ENCODE data around the gene DCC. TPM values are rescaled to one million over a fixed set of nuclear protein-coding genes. Genes with fewer than 3 reads are reported as not detected.

DCC gene
- total RNA-seq, 1 experiment from 2014 or later: not detected

GRCh38 chr18:52766002-52766545 is 426.1 kb downstream of the DCC start:
- H3K79me2 ChIP-seq (ENCODE audit: insufficient read depth, low read length): no peaks in the 10 kb centered on the region
- no peaks in the 10 kb centered on the region for H3K9me2 ChIP-seq (ENCODE audit: insufficient read depth)
- no peak overlapping the region for H3K4me3 ChIP-seq (replicated peaks in 1 of 2; ENCODE audit: low read depth in 1 of 2, low read length in 2 of 2)
- no TSS peak for BruUV-seq (replicated peaks)
- ATAC-seq (no peak), DNase-seq (ENCODE audit: low read depth, low spot score) (no peak)
- no peak overlapping the region for H2AFZ ChIP-seq (ENCODE audit: low read depth, low read length, poor library complexity, severe bottlenecking)
- peaks cover 3 to 5% of the 10 kb centered on the region in 2 experiments; a peak in 2 of 4 replicates for H3K9me3 ChIP-seq (ENCODE audit: control insufficient read depth in 1 of 2, insufficient read depth in 1 of 2, low read depth in 1 of 2, low read length in 2 of 2)
- RAD21 ChIA-PET (ENCODE audit: low non-redundant PET in 1 of 2, low total read pairs in 2 of 2, uncharacterized antibody in 2 of 2, unreplicated experiment in 2 of 2): no interaction called here
- no peak overlapping the region for H3K4me2 ChIP-seq (ENCODE audit: low read length)
- H4K20me1 ChIP-seq (ENCODE audit: insufficient read depth): no peaks in the 10 kb centered on the region
- TF ChIP-seq ELF1 (IDR thresholded peaks at IDR 0.05; ENCODE audit: borderline replicate concordance, low read depth): no peak
- TF ChIP-seq EZH2 (IDR thresholded peaks at IDR 0.05): no peak
- TF ChIP-seq ZNF274 (IDR thresholded peaks at IDR 0.05; ENCODE audit: low read depth, low read length): no peak
- no peak for TF ChIP-seq YY1 (IDR thresholded peaks at IDR 0.05; ENCODE audit: extremely low read depth, insufficient replicate concordance, low read depth, low read length)
- TF ChIP-seq ZFX (IDR thresholded peaks at IDR 0.05): no peak
- H3K4me1 ChIP-seq (ENCODE audit: control insufficient read depth in 1 of 2, insufficient read depth in 2 of 2, low read length in 2 of 2): no peaks in the 10 kb centered on the region
- H3K27ac ChIP-seq (ENCODE audit: low read depth, low read length): no peak overlapping the region
- H3K36me3 ChIP-seq (ENCODE audit: control insufficient read depth in 1 of 2, insufficient read depth in 2 of 2, low read length in 2 of 2): no peaks in the 10 kb centered on the region
- POLR2A ChIA-PET: no interaction called here
- H3K9ac ChIP-seq (ENCODE audit: low read length): no peak overlapping the region
- no peaks in the 10 kb centered on the region for H3K27me3 ChIP-seq (ENCODE audit: insufficient read depth, low read length)
- CTCF ChIA-PET: no interaction called here
- intact Hi-C loops (cut with micrococcal nuclease): no loop called here

- no peak overlapping the region for H3K9ac ChIP-seq (ENCODE audit: low read length)
- no peak overlapping the region for H3K27ac ChIP-seq (ENCODE audit: low read depth, low read length)
- intact Hi-C loops (cut with micrococcal nuclease): no loop called here
- no TSS peak for BruUV-seq (replicated peaks)
- ChIA-PET RAD21 (ENCODE audit: low non-redundant PET in 1 of 2, low total read pairs in 2 of 2, uncharacterized antibody in 2 of 2, unreplicated experiment in 2 of 2) (no interaction called here), POLR2A (no interaction called here), CTCF (no interaction called here)
- H2AFZ ChIP-seq (ENCODE audit: low read depth, low read length, poor library complexity, severe bottlenecking): no peak overlapping the region
- no peak overlapping the region for H3K4me3 ChIP-seq (replicated peaks in 1 of 2; ENCODE audit: low read depth in 1 of 2, low read length in 2 of 2)
- no peak overlapping the region for H3K4me2 ChIP-seq (ENCODE audit: low read length)
- no peaks in the 10 kb centered on the region for H3K36me3 ChIP-seq (ENCODE audit: control insufficient read depth in 1 of 2, insufficient read depth in 2 of 2, low read length in 2 of 2)
- no peaks in the 10 kb centered on the region for H3K27me3 ChIP-seq (ENCODE audit: insufficient read depth, low read length)
- no peaks in the 10 kb centered on the region for H3K4me1 ChIP-seq (ENCODE audit: control insufficient read depth in 1 of 2, insufficient read depth in 2 of 2, low read length in 2 of 2)
- H4K20me1 ChIP-seq (ENCODE audit: insufficient read depth): no peaks in the 10 kb centered on the region
- no peak for TF ChIP-seq MAX (IDR thresholded peaks at IDR 0.05)
- no peak for TF ChIP-seq ZBTB33 (IDR thresholded peaks at IDR 0.05; ENCODE audit: extremely low read depth, insufficient replicate concordance, low read length)
- no peak for TF ChIP-seq FOSL1 (IDR thresholded peaks at IDR 0.05; ENCODE audit: low read depth)
- no peak for TF ChIP-seq TCF7L2 (IDR thresholded peaks at IDR 0.05; ENCODE audit: borderline replicate concordance, extremely low read depth, insufficient read depth, insufficient read length)
- TF ChIP-seq EZH2phosphoT487 (IDR thresholded peaks at IDR 0.05; ENCODE audit: borderline replicate concordance): no peak
- no peak for TF ChIP-seq EGR1 (IDR thresholded peaks at IDR 0.05; ENCODE audit: low read depth)
- no peak for TF ChIP-seq CEBPB (IDR thresholded peaks at IDR 0.05; ENCODE audit: low read depth)
- no peak for TF ChIP-seq ATF3 (IDR thresholded peaks at IDR 0.05)
- TF ChIP-seq RAD21 (IDR thresholded peaks at IDR 0.05; ENCODE audit: low read depth): no peak
- TF ChIP-seq SRF (IDR thresholded peaks at IDR 0.05; ENCODE audit: low read depth): no peak
- TF ChIP-seq CBX3 (IDR thresholded peaks at IDR 0.05; ENCODE audit: low read depth): no peak
- TF ChIP-seq ZNF274 (IDR thresholded peaks at IDR 0.05; ENCODE audit: low read depth, low read length): no peak
- no peak for TF ChIP-seq CTCF (IDR thresholded peaks at IDR 0.05 in 2 of 3, conservative IDR thresholded peaks at IDR 0.05 in 1 of 3; ENCODE audit: borderline replicate concordance in 1 of 3, insufficient read depth in 1 of 3, low read depth in 2 of 3, low read length in 2 of 3)
- no peak for TF ChIP-seq ELF1 (IDR thresholded peaks at IDR 0.05; ENCODE audit: borderline replicate concordance, low read depth)
- peaks cover 0 to 11% of the 10 kb centered on the region in 2 experiments; a peak in 2 of 4 replicates for H3K9me3 ChIP-seq (ENCODE audit: control insufficient read depth in 1 of 2, insufficient read depth in 1 of 2, low read depth in 1 of 2, low read length in 2 of 2)
- H3K9me2 ChIP-seq (ENCODE audit: insufficient read depth): no peaks in the 10 kb centered on the region
- no peak for ATAC-seq
- DNase-seq (ENCODE audit: low read depth, low spot score): no peak
- no peaks in the 10 kb centered on the region for H3K79me2 ChIP-seq (ENCODE audit: insufficient read depth, low read length)
Observed at GRCh38 chr18:52781113-52781512, 441.1 kb downstream of the DCC start.

Measured in HCT116 (cell line).